Keratinocyte (primary cell): Measurements from ENCODE around the gene LMBR1L. TPM values are rescaled to one million over a fixed set of nuclear protein-coding genes. Genes with fewer than 3 reads are reported as not detected.

Source experiments
- DNase-seq: peaks from one replicate; pipeline ENCODE4 v3.0.0-alpha.2; 2011; ENCODE audit warnings: low read depth, missing footprints, low spot score
- FAIRE-seq: peaks from 2 replicates; lab custom pipeline; 2011; peaks lifted over from hg19 to GRCh38; lab: Jason Lieb, UNC
- H2AFZ ChIP-seq: 2 replicates; pipeline ENCODE4 v1.6.0; 2012; ENCODE audit warnings: low read length, control low read depth, inconsistent platforms; ENCODE audit not compliant: control insufficient read depth
- H3K27ac ChIP-seq: 2 replicates; pipeline ENCODE4 v1.5.1; 2011; ENCODE audit warnings: low read length; ENCODE audit not compliant: control insufficient read depth, insufficient read depth
- H3K27me3 ChIP-seq: 3 replicates; pipeline ENCODE4 v1.6.0; 2011; ENCODE audit warnings: low read length; ENCODE audit not compliant: control insufficient read depth, insufficient read depth; ENCODE audit errors: extremely low read depth
- H3K36me3 ChIP-seq, 2 experiments: 2 replicates in 1 of 2; 3 replicates in 1 of 2; pipeline ENCODE4 v1.5.1; 2011; ENCODE audit warnings: low read length in 2 of 2, mild to moderate bottlenecking in 1 of 2; ENCODE audit not compliant: control insufficient read depth in 2 of 2, insufficient read depth in 2 of 2; ENCODE audit errors: extremely low read depth in 1 of 2
- H3K4me1 ChIP-seq: 3 replicates; pipeline ENCODE4 v1.5.1; 2011; ENCODE audit warnings: low read length; ENCODE audit not compliant: control insufficient read depth, insufficient read depth; ENCODE audit errors: extremely low read depth
- H3K4me2 ChIP-seq: 3 replicates; pipeline ENCODE4 v1.6.0; 2011; ENCODE audit warnings: low read depth, low read length; ENCODE audit not compliant: control insufficient read depth, insufficient read depth; ENCODE audit errors: extremely low read depth
- H3K4me3 ChIP-seq, 3 experiments: fragments of 200-600 bp in 1 of 3; sonication (generic) in 1 of 3; 2 replicates in 2 of 3; 3 replicates in 1 of 3; pipeline ENCODE4 v1.5.1; 2011 to 2016; ENCODE audit warnings: low read length in 3 of 3, mild to moderate bottlenecking in 3 of 3, control low read depth in 2 of 3, inconsistent platforms in 1 of 3, low read depth in 1 of 3, mixed read lengths in 1 of 3, mixed run types in 1 of 3, moderate library complexity in 1 of 3; ENCODE audit not compliant: control insufficient read depth in 2 of 3, insufficient read depth in 2 of 3; ENCODE audit errors: extremely low read depth in 1 of 3
- H3K79me2 ChIP-seq: 2 replicates; pipeline ENCODE4 v1.6.0; 2012; ENCODE audit warnings: low read length; ENCODE audit not compliant: control insufficient read depth, insufficient read depth
- H3K9ac ChIP-seq: 3 replicates; pipeline ENCODE4 v1.6.0; 2011; ENCODE audit warnings: low read length; ENCODE audit not compliant: control insufficient read depth, insufficient read depth; ENCODE audit errors: extremely low read depth
- H3K9me1 ChIP-seq: 3 replicates; pipeline ENCODE4 v1.6.0; 2011; ENCODE audit warnings: low read length; ENCODE audit not compliant: control insufficient read depth, insufficient read depth; ENCODE audit errors: extremely low read depth
- H3K9me3 ChIP-seq: 2 replicates; pipeline ENCODE4 v1.5.1; 2012; ENCODE audit warnings: low read depth, low read length; ENCODE audit not compliant: control insufficient read depth
- H4K20me1 ChIP-seq: 3 replicates; pipeline ENCODE4 v1.6.0; 2011; ENCODE audit warnings: low read length; ENCODE audit not compliant: control insufficient read depth, insufficient read depth; ENCODE audit errors: extremely low read depth
- CTCF ChIP-seq, 3 experiments: IDR thresholded peaks in 1 of 3; conservative IDR thresholded peaks in 1 of 3; optimal IDR thresholded peaks in 1 of 3; 2 replicates in 2 of 3; 3 replicates in 1 of 3; pipeline versions ENCODE3 to v1.5.1; 2011; ENCODE audit warnings: low read length in 3 of 3, mild to moderate bottlenecking in 3 of 3, moderate library complexity in 2 of 3, control low read depth in 1 of 3, inconsistent platforms in 1 of 3; ENCODE audit not compliant: insufficient read depth in 2 of 3; ENCODE audit errors: extremely low read depth in 1 of 3
- EZH2 ChIP-seq: IDR thresholded peaks from one replicate; pipeline ENCODE4 v1.6.1; 2012; ENCODE audit warnings: inconsistent platforms, mild to moderate bottlenecking, low read length, moderate library complexity
- dilution Hi-C: fragments of 300-500 bp; cut with MboI; formaldehyde crosslinking; loops from one replicate; pipeline ENCODE4 v1.7.0; 2020; ENCODE audit warnings: low sequenced_read_pairs; ENCODE audit not compliant: extremely low pct_ligation_motif_present
- polyA plus RNA-seq, 5 experiments: library from polyadenylated mRNA; depleted of rRNA in 3 of 5; stranded (reverse) in 3 of 5; stranded (forward) in 1 of 5; unstranded in 1 of 5; fragments of >200 nt; gene quantifications; 1 replicate in 1 of 5; 2 replicates in 3 of 5; 3 replicates in 1 of 5; pipeline versions ENCODE4 v1.2.1 to v1.2.3, GENCODE V29; 2011 to 2012; ENCODE audit warnings: missing spikeins in 2 of 5, low read depth in 1 of 5, low replicate concordance in 1 of 5

LMBR1L gene
- polyA plus RNA-seq, 1 donor (not counting 4 experiments of a cell fraction or from before 2014, with no cell fraction given): 30.1 TPM

- peaks cover 22% of the 10 kb centered on the region for H3K79me2 ChIP-seq
Observed at GRCh38 chr12:49131051-49131893, 20.6 kb upstream of the LMBR1L start, which contains the start of gene TUBA1B. Gene TUBA1B, minus strand, starts transcription at chr12:49131395. Its CDS starts 95 bp downstream, at chr12:49131300.

GRCh38 chr12:49130151-49131050 lies 19.8 kb upstream of the LMBR1L start:
- H3K9me1 ChIP-seq: no peaks in the 10 kb centered on the region
- peak overlapping the region; percentile 87 for H3K4me2 ChIP-seq
- DNase-seq (peak; percentile 63), FAIRE-seq (no peak)
- H3K36me3 ChIP-seq: peaks cover 8 to 21% of the 10 kb centered on the region in 2 experiments
- H3K9me3 ChIP-seq: no peaks in the 10 kb centered on the region
- H3K4me1 ChIP-seq: peaks cover 22% of the 10 kb centered on the region
- peak overlapping the region; percentile 75 for H2AFZ ChIP-seq
- H3K27ac ChIP-seq: peak overlapping the region; percentile 99
- TF ChIP-seq EZH2 (no peak), CTCF (optimal IDR thresholded peaks at IDR 0.05 in 1 of 3, IDR thresholded peaks at IDR 0.05 in 1 of 3, conservative IDR thresholded peaks at IDR 0.05 in 1 of 3; ENCODE audit: extremely low read depth in 1 of 3, insufficient read depth in 2 of 3, low read length in 3 of 3) (peak; percentile 91 to 96 (median 94))
- dilution Hi-C loops: no loop called here
- H3K79me2 ChIP-seq: peaks cover 22% of the 10 kb centered on the region
- H3K27me3 ChIP-seq: no peaks in the 10 kb centered on the region
- H4K20me1 ChIP-seq: peaks cover 8% of the 10 kb centered on the region
- peak overlapping the region; percentile 96 to 99 (median 99) for H3K4me3 ChIP-seq
- peak overlapping the region; percentile 100 for H3K9ac ChIP-seq

More at GRCh38 chr12:49131051-49131893, 20.6 kb upstream of the LMBR1L start, which contains the start of gene TUBA1B:
- peak within 1 kb of the TSS; percentile 100 for H3K9ac ChIP-seq
- H3K4me1 ChIP-seq: peaks cover 22% of the 10 kb centered on the region
- no peaks in the 10 kb centered on the region for H3K9me3 ChIP-seq
- peak within 1 kb of the TSS; percentile 99 for H3K27ac ChIP-seq
- H3K9me1 ChIP-seq: no peaks in the 10 kb centered on the region
- peak within 1 kb of the TSS; percentile 91 for H2AFZ ChIP-seq
- no peak for TF ChIP-seq CTCF (optimal IDR thresholded peaks at IDR 0.05 in 1 of 3, IDR thresholded peaks at IDR 0.05 in 1 of 3, conservative IDR thresholded peaks at IDR 0.05 in 1 of 3; ENCODE audit: extremely low read depth in 1 of 3, insufficient read depth in 2 of 3, low read length in 3 of 3)
- TF ChIP-seq EZH2: no peak
- peaks cover 8% of the 10 kb centered on the region for H4K20me1 ChIP-seq
- peak within 1 kb of the TSS; percentile 96 to 99 (median 99) for H3K4me3 ChIP-seq
- H3K27me3 ChIP-seq: no peaks in the 10 kb centered on the region
- peak within 1 kb of the TSS; percentile 87 for H3K4me2 ChIP-seq
- H3K36me3 ChIP-seq: peaks cover 8 to 21% of the 10 kb centered on the region in 2 experiments
- FAIRE-seq (no peak), DNase-seq (peak; percentile 90)
- dilution Hi-C loops: no loop called here
